GM04504 (cell line): ENCODE measurements around the gene SSH2.

Source experiments
- DNase-seq: peaks from one replicate; pipeline ENCODE4 v3.0.0-alpha.2; 2012; ENCODE audit warnings: low read depth

The SSH2 gene

GRCh38 chr17:29778956-29779811 is 150.8 kb downstream of the SSH2 start:
- no peak for DNase-seq

- no peak for DNase-seq
Measured at GRCh38 chr17:29777663-29778062, 152.4 kb downstream of the SSH2 start.

- DNase-seq: no peak
Measured at GRCh38 chr17:29776026-29776425, 154.0 kb downstream of the SSH2 start.

- DNase-seq: no peak
Measured at GRCh38 chr17:29772981-29773380, 157.0 kb downstream of the SSH2 start.

GRCh38 chr17:29771546-29771945 is 158.5 kb downstream of the SSH2 start:
- DNase-seq: no peak

GRCh38 chr17:29769225-29769624 is 160.8 kb downstream of the SSH2 start:
- DNase-seq: no peak

GRCh38 chr17:29766796-29767327 is 163.2 kb downstream of the SSH2 start:
- no peak for DNase-seq

- DNase-seq: no peak
Measured at GRCh38 chr17:29764748-29765147, 165.3 kb downstream of the SSH2 start.

- no peak for DNase-seq
Measured at GRCh38 chr17:29764217-29764616, 165.8 kb downstream of the SSH2 start.

GRCh38 chr17:29763273-29763672 is 166.8 kb downstream of the SSH2 start:
- DNase-seq: no peak

GRCh38 chr17:29761040-29761761 is 168.8 kb downstream of the SSH2 start:
- peak; percentile 77 for DNase-seq

GRCh38 chr17:29760279-29761039 is 169.6 kb downstream of the SSH2 start:
- no peak for DNase-seq

- DNase-seq: no peak
Measured at GRCh38 chr17:29758255-29758654, 171.8 kb downstream of the SSH2 start.

- no peak for DNase-seq
Measured at GRCh38 chr17:29757788-29758187, 172.2 kb downstream of the SSH2 start.

GRCh38 chr17:29753845-29754439 is 176.1 kb downstream of the SSH2 start:
- no peak for DNase-seq

- DNase-seq: no peak
Measured at GRCh38 chr17:29749045-29749825, 180.8 kb downstream of the SSH2 start.

GRCh38 chr17:29748400-29748799 is 181.6 kb downstream of the SSH2 start:
- no peak for DNase-seq

GRCh38 chr17:29747660-29748059 is 182.4 kb downstream of the SSH2 start:
- DNase-seq: no peak

GRCh38 chr17:29746669-29747068 is 183.4 kb downstream of the SSH2 start:
- no peak for DNase-seq

GRCh38 chr17:29744121-29744520 is 185.9 kb downstream of the SSH2 start:
- no peak for DNase-seq

GRCh38 chr17:29742210-29742513 is 187.9 kb downstream of the SSH2 start:
- no peak for DNase-seq
